KMS-11 (cell line): ENCODE results near the gene SKAP2.

Experiments used
- H2AFZ ChIP-seq: fragments of 200-600 bp; sonication (generic); 2 replicates; pipeline ENCODE4 v1.6.1; 2016; ENCODE audit warnings: antibody characterized with exemption, mixed run types, low read depth
- H3K27ac ChIP-seq: fragments of 200-600 bp; sonication (generic); 2 replicates; pipeline ENCODE4 v1.6.1; 2016; ENCODE audit warnings: mild to moderate bottlenecking, mixed run types
- H3K27me3 ChIP-seq: fragments of 200-600 bp; sonication (generic); 2 replicates; pipeline ENCODE4 v1.6.1; 2017; ENCODE audit warnings: mild to moderate bottlenecking, low read depth, mixed run types, moderate library complexity; ENCODE audit not compliant: insufficient read depth
- H3K36me3 ChIP-seq: fragments of 200-600 bp; sonication (generic); 2 replicates; pipeline ENCODE4 v1.6.1; 2017; ENCODE audit warnings: mild to moderate bottlenecking, mixed run types; ENCODE audit not compliant: insufficient read depth
- H3K4me1 ChIP-seq: fragments of 200-600 bp; sonication (generic); 2 replicates; pipeline ENCODE4 v1.6.1; 2016; ENCODE audit warnings: mild to moderate bottlenecking, low read depth, mixed run types; ENCODE audit not compliant: poor library complexity, severe bottlenecking
- H3K4me2 ChIP-seq: fragments of 200-600 bp; sonication (generic); 2 replicates; pipeline ENCODE4 v1.7.0; 2016; ENCODE audit warnings: mild to moderate bottlenecking, mixed run types
- H3K4me3 ChIP-seq: fragments of 200-600 bp; sonication (generic); IDR thresholded peaks from 2 replicates; pipeline ENCODE4 v1.6.1; 2017; ENCODE audit warnings: low read depth, low read length, mixed read lengths; ENCODE audit not compliant: insufficient read depth
- H3K79me2 ChIP-seq: fragments of 200-600 bp; sonication (generic); 2 replicates; pipeline ENCODE4 v1.6.1; 2016; ENCODE audit warnings: low read depth, mixed run types; ENCODE audit not compliant: insufficient read depth
- H3K9ac ChIP-seq: fragments of 200-600 bp; sonication (generic); 2 replicates; pipeline ENCODE4 v1.6.1; 2016; ENCODE audit warnings: mild to moderate bottlenecking, mixed run types
- H4K20me1 ChIP-seq: fragments of 200-600 bp; sonication (generic); 2 replicates; pipeline ENCODE4 v1.6.1; 2016; ENCODE audit warnings: mild to moderate bottlenecking, mixed run types; ENCODE audit not compliant: insufficient read depth
- CTCF ChIP-seq: fragments of 200-600 bp; sonication (generic); conservative IDR thresholded peaks from 2 replicates; pipeline ENCODE4 v1.6.1; 2017; ENCODE audit warnings: low read depth, mild to moderate bottlenecking, antibody characterized with exemption, low read length, moderate library complexity, mixed read lengths

SKAP2 gene

GRCh38 chr7:26721450-26721849, 142.9 kb downstream of the SKAP2 start:
- no peaks in the 10 kb centered on the region for H4K20me1 ChIP-seq
- no peak overlapping the region for H2AFZ ChIP-seq
- no peaks in the 10 kb centered on the region for H3K36me3 ChIP-seq
- H3K4me2 ChIP-seq = no peak overlapping the region
- H3K79me2 ChIP-seq = no peaks in the 10 kb centered on the region
- TF ChIP-seq CTCF = no peak
- no peak overlapping the region for H3K4me3 ChIP-seq
- no peak overlapping the region for H3K9ac ChIP-seq
- H3K27me3 ChIP-seq = no peaks in the 10 kb centered on the region
- H3K27ac ChIP-seq = no peak overlapping the region
- peaks cover 23% of the 10 kb centered on the region for H3K4me1 ChIP-seq

- H3K4me2 ChIP-seq = no peak overlapping the region
- no peaks in the 10 kb centered on the region for H3K79me2 ChIP-seq
- peaks cover 17% of the 10 kb centered on the region for H3K4me1 ChIP-seq
These were observed 146.3 kb downstream of the SKAP2 start for GRCh38 chr7:26718063-26718462.

GRCh38 chr7:26714438-26714837, 150.0 kb downstream of the SKAP2 start:
- no peaks in the 10 kb centered on the region for H3K36me3 ChIP-seq
- H3K4me3 ChIP-seq = no peak overlapping the region
- no peak overlapping the region for H3K27ac ChIP-seq
- H3K27me3 ChIP-seq = no peaks in the 10 kb centered on the region
- no peak for TF ChIP-seq CTCF
- H3K79me2 ChIP-seq = no peaks in the 10 kb centered on the region
- H3K4me2 ChIP-seq = no peak overlapping the region
- H2AFZ ChIP-seq = no peak overlapping the region
- H4K20me1 ChIP-seq = no peaks in the 10 kb centered on the region
- H3K4me1 ChIP-seq = no peaks in the 10 kb centered on the region
- H3K9ac ChIP-seq = no peak overlapping the region

More at GRCh38 chr7:26718063-26718462, 146.3 kb downstream of the SKAP2 start:
- Histone ChIP-seq H4K20me1 (no peaks in the 10 kb centered on the region), H3K27me3 (no peaks in the 10 kb centered on the region), H3K4me3 (no peak overlapping the region), H3K27ac (no peak overlapping the region), H3K36me3 (no peaks in the 10 kb centered on the region), H2AFZ (no peak overlapping the region), H3K9ac (no peak overlapping the region)
- TF ChIP-seq CTCF = no peak

GRCh38 chr7:26714006-26714405, 150.4 kb downstream of the SKAP2 start:
- Histone ChIP-seq H3K27ac (no peak overlapping the region), H3K36me3 (no peaks in the 10 kb centered on the region), H4K20me1 (no peaks in the 10 kb centered on the region), H2AFZ (no peak overlapping the region), H3K4me2 (no peak overlapping the region), H3K4me3 (no peak overlapping the region), H3K79me2 (no peaks in the 10 kb centered on the region), H3K27me3 (no peaks in the 10 kb centered on the region), H3K4me1 (no peaks in the 10 kb centered on the region), H3K9ac (no peak overlapping the region)
- no peak for TF ChIP-seq CTCF
